IMR-90 (cell line): Measurements from ENCODE around the gene CHL1. TPM values are rescaled to one million over a fixed set of nuclear protein-coding genes. Genes with fewer than 3 reads are reported as not detected.

ENCODE experiments used
- ATAC-seq: fragments of 200-7000 bp; cut with Tn5 transposase; 2 replicates; pipeline ENCODE4 v1.9.1; 2020; ENCODE audit warnings: low read depth, mild to moderate bottlenecking, moderate library complexity
- BruUV-seq: library from RNA; stranded (reverse); fragments of 400-500 nt; replicated peaks from 2 replicates; lab custom pipeline; 2021; lab: Mats Ljungman, UMichigan
- CTCF ChIA-PET: fragments of 300-600 bp; formaldehyde crosslinking; extraction: SDS; loops from one replicate; lab custom pipeline; 2021; ENCODE audit warnings: antibody characterized with exemption; lab: Yijun Ruan, JAX
- POLR2A ChIA-PET: fragments of 300-600 bp; sonication (Branson Sonifier 250); formaldehyde crosslinking; loops from one replicate; lab custom pipeline; 2022; ENCODE audit warnings: antibody characterized with exemption; ENCODE audit not compliant: unreplicated experiment; lab: Charles Lee
- DNase-seq: peaks from one replicate; pipeline ENCODE4 v3.0.0; 2013
- H2AFZ ChIP-seq: replicated peaks from 2 replicates; pipeline ENCODE3; 2013; ENCODE audit warnings: low read length, mild to moderate bottlenecking; ENCODE audit not compliant: poor library complexity
- H2AK5ac ChIP-seq: 2 replicates; pipeline ENCODE4 v1.6.1; 2013; ENCODE audit warnings: low read depth, low read length, inconsistent platforms
- H2AK9ac ChIP-seq: replicated peaks from 2 replicates; pipeline ENCODE3; 2013; ENCODE audit warnings: mild to moderate bottlenecking, low read depth, low read length, moderate library complexity; ENCODE audit not compliant: poor library complexity
- H2BK120ac ChIP-seq: 2 replicates; pipeline ENCODE4 v1.6.1; 2013; ENCODE audit warnings: low read depth, low read length, inconsistent platforms
- H2BK15ac ChIP-seq: 3 replicates; pipeline ENCODE4 v1.6.1; 2013; ENCODE audit warnings: low read depth, low read length, inconsistent platforms
- H2BK20ac ChIP-seq: 2 replicates; pipeline ENCODE4 v1.6.1; 2013; ENCODE audit warnings: low read depth, mild to moderate bottlenecking, inconsistent platforms, low read length, moderate library complexity
- H2BK5ac ChIP-seq: 2 replicates; pipeline ENCODE4 v1.6.1; 2013; ENCODE audit warnings: mild to moderate bottlenecking, low read depth, low read length, inconsistent platforms; ENCODE audit not compliant: poor library complexity, severe bottlenecking
- H3K14ac ChIP-seq: replicated peaks from 2 replicates; pipeline ENCODE4 v1.6.1; 2013; ENCODE audit warnings: low read depth, low read length, inconsistent platforms
- H3K18ac ChIP-seq: 2 replicates; pipeline ENCODE4 v1.6.1; 2013; ENCODE audit warnings: low read depth, low read length, control low read depth
- H3K23ac ChIP-seq: 2 replicates; pipeline ENCODE4 v1.6.1; 2013; ENCODE audit warnings: low read depth, low read length, inconsistent platforms
- H3K27ac ChIP-seq: 2 replicates; pipeline ENCODE4 v1.5.1; 2013; ENCODE audit warnings: mild to moderate bottlenecking, control low read depth, low read length; ENCODE audit not compliant: insufficient read depth
- H3K27me3 ChIP-seq: 2 replicates; pipeline ENCODE4 v1.6.1; 2013; ENCODE audit warnings: low read length; ENCODE audit not compliant: control insufficient read depth, insufficient read depth
- H3K36me3 ChIP-seq: 2 replicates; pipeline ENCODE4 v1.6.1; 2013; ENCODE audit warnings: low read length, mixed read lengths; ENCODE audit not compliant: control insufficient read depth, insufficient read depth
- H3K4ac ChIP-seq: 2 replicates; pipeline ENCODE4 v1.6.1; 2013; ENCODE audit warnings: low read depth, low read length, inconsistent platforms
- H3K4me1 ChIP-seq: 2 replicates; pipeline ENCODE4 v1.6.1; 2013; ENCODE audit warnings: low read length, mixed read lengths; ENCODE audit not compliant: control insufficient read depth, insufficient read depth
- H3K4me2 ChIP-seq: 2 replicates; pipeline ENCODE4 v1.6.1; 2013; ENCODE audit warnings: low read depth, mild to moderate bottlenecking, control low read depth, low read length, moderate library complexity
- H3K4me3 ChIP-seq: 2 replicates; pipeline ENCODE4 v1.5.1; 2013; ENCODE audit warnings: low read depth, mild to moderate bottlenecking, control low read depth, low read length, moderate library complexity; ENCODE audit not compliant: insufficient read depth
- H3K56ac ChIP-seq: 2 replicates; pipeline ENCODE4 v1.6.1; 2013; ENCODE audit warnings: low read length, inconsistent platforms; ENCODE audit not compliant: insufficient read depth; ENCODE audit errors: extremely low read depth
- H3K79me1 ChIP-seq, 2 experiments: 2 replicates each; pipeline ENCODE4 v1.6.1; 2013; ENCODE audit warnings: low read length in 2 of 2, inconsistent platforms in 1 of 2, low read depth in 1 of 2
- H3K9ac ChIP-seq: 2 replicates; pipeline ENCODE4 v1.6.1; 2013; ENCODE audit warnings: low read depth, low read length, control low read depth
- H3K9me1 ChIP-seq: 2 replicates; pipeline ENCODE4 v1.6.1; 2013; ENCODE audit warnings: low read length, inconsistent platforms; ENCODE audit not compliant: insufficient read depth
- H3K9me3 ChIP-seq: 2 replicates; pipeline ENCODE4 v1.6.1; 2013; ENCODE audit warnings: low read length; ENCODE audit not compliant: control insufficient read depth, insufficient read depth
- H4K20me1 ChIP-seq: 2 replicates; pipeline ENCODE4 v1.6.1; 2013; ENCODE audit warnings: low read length, inconsistent platforms; ENCODE audit not compliant: insufficient read depth
- H4K5ac ChIP-seq: 2 replicates; pipeline ENCODE4 v1.6.1; 2013; ENCODE audit warnings: mild to moderate bottlenecking, low read depth, low read length, control low read depth
- H4K8ac ChIP-seq, 2 experiments: 2 replicates each; pipeline ENCODE4 v1.6.1; 2013; ENCODE audit warnings: low read depth in 2 of 2, low read length in 2 of 2, control low read depth in 1 of 2, inconsistent platforms in 1 of 2
- H4K91ac ChIP-seq: 2 replicates; pipeline ENCODE4 v1.6.1; 2013; ENCODE audit warnings: low read depth, low read length, inconsistent platforms; ENCODE audit not compliant: insufficient read depth
- BHLHE40 ChIP-seq: fragments of 150-350 bp; IDR thresholded peaks from 2 replicates; pipeline ENCODE4 v1.6.1; 2016; ENCODE audit warnings: mild to moderate bottlenecking, low read depth, low read length
- CEBPB ChIP-seq: IDR thresholded peaks from 2 replicates; pipeline ENCODE4 v1.6.1; 2012; ENCODE audit warnings: low read depth, low read length, improper control_type of control experiment
- CHD1 ChIP-seq: IDR thresholded peaks from 2 replicates; pipeline ENCODE4 v1.6.1; 2012; ENCODE audit warnings: low read depth, low read length, improper control_type of control experiment
- CTCF ChIP-seq: conservative IDR thresholded peaks from 2 replicates; pipeline ENCODE4 v1.5.1; 2012; ENCODE audit warnings: mild to moderate bottlenecking, low read depth, low read length, improper control_type of control experiment
- ELK1 ChIP-seq: fragments of 150-350 bp; IDR thresholded peaks from 2 replicates; pipeline ENCODE4 v1.6.1; 2016; ENCODE audit warnings: low read depth, mild to moderate bottlenecking, low read length, moderate library complexity, borderline replicate concordance
- FOS ChIP-seq: fragments of 150-350 bp; IDR thresholded peaks from 2 replicates; pipeline ENCODE4 v1.6.1; 2016; ENCODE audit warnings: low read depth, low read length
- MAFK ChIP-seq: IDR thresholded peaks from 2 replicates; pipeline ENCODE4 v1.6.1; 2012; ENCODE audit warnings: low read depth, low read length, improper control_type of control experiment
- MAZ ChIP-seq: IDR thresholded peaks from 2 replicates; pipeline ENCODE4 v1.6.1; 2012; ENCODE audit warnings: low read depth, mild to moderate bottlenecking, low read length, improper control_type of control experiment, moderate library complexity, borderline replicate concordance
- NFE2L2 ChIP-seq: fragments of 150-350 bp; IDR thresholded peaks from 2 replicates; pipeline ENCODE4 v1.6.1; 2016; ENCODE audit warnings: low read depth, mild to moderate bottlenecking, low read length
- POLR2A ChIP-seq: IDR thresholded peaks from 2 replicates; pipeline ENCODE4 v1.6.1; 2012; ENCODE audit warnings: mild to moderate bottlenecking, low read depth, low read length
- RAD21 ChIP-seq: IDR thresholded peaks from 2 replicates; pipeline ENCODE4 v1.6.1; 2012; ENCODE audit warnings: low read length, improper control_type of control experiment
- RCOR1 ChIP-seq: IDR thresholded peaks from 2 replicates; pipeline ENCODE4 v1.6.1; 2012; ENCODE audit warnings: mild to moderate bottlenecking, low read length, improper control_type of control experiment; ENCODE audit not compliant: insufficient replicate concordance
- SMC3 ChIP-seq: fragments of 150-350 bp; IDR thresholded peaks from 2 replicates; pipeline ENCODE4 v1.6.1; 2016; ENCODE audit warnings: low read depth, mild to moderate bottlenecking, antibody characterized with exemption, low read length, moderate library complexity
- WGBS, 2 experiments: methylation state at CpG; one replicate each; pipeline versions ENCODE4 v1.1.5 to v1.1.7; 2013; ENCODE audit warnings: missing lambda C conversion rate in 2 of 2; ENCODE audit not compliant: insufficient read length in 1 of 2; ENCODE audit errors: extremely low coverage in 2 of 2; 5-methylcytosine and 5-hydroxymethylcytosine counted together
- dilution Hi-C: fragments of 300-500 bp; cut with HindIII; formaldehyde crosslinking; loops from one replicate; pipeline ENCODE4 v1.14.3; 2018; ENCODE audit warnings: low sequenced_read_pairs; ENCODE audit not compliant: unreplicated experiment
- in situ Hi-C: fragments of 300-500 bp; cut with MboI; formaldehyde crosslinking; loops from 3 replicates; pipeline ENCODE4 v1.14.3; 2019; ENCODE audit warnings: low sequenced_read_pairs, inconsistent platforms, mixed read lengths
- intact Hi-C: fragments of 100-400 bp; cut with micrococcal nuclease; formaldehyde crosslinking; loops from 2 replicates; pipeline ENCODE4 v1.10.0; 2022
- polyA plus RNA-seq, 3 experiments: library from polyadenylated mRNA; depleted of rRNA; stranded (reverse); fragments of >200 nt; gene quantifications; 2 replicates each; pipeline ENCODE4 v1.2.3, GENCODE V29; 2012; ENCODE audit warnings: low replicate concordance in 1 of 3
- total RNA-seq: library from RNA; depleted of rRNA; stranded (reverse); fragments of >200 nt; gene quantifications from 2 replicates; pipeline ENCODE4 v1.2.3, GENCODE V29; 2012
- TF ChIP-seq, protein P1 (sequence below): fragments of 150-350 bp; IDR thresholded peaks from 2 replicates; pipeline ENCODE4 v1.6.1; 2017; ENCODE audit warnings: mild to moderate bottlenecking, antibody characterized with exemption, low read length, low read depth

Gene CHL1
- total and polyA plus RNA-seq, 2 of the 4 experiments (the other 2 are of a cell fraction), result 0.38 to 1.6 TPM

DNA sequence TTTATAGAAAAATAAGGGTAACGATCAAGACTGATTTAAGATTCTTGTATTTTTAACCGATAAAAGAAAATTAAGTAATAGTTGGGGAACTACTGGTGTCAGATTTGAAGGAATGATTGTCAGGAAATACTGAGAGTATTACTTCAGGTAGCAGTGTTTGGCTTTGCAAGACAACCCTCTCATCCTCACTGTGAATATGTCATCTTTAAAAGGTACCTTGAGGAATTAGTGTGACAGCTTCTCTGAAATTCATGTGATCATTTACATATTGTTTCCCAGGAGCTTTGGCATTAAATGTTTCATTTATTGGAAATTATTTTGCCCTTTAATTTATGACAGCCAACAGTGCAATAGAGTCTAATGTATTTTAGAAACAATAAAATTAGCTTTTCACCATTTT lies 3.3 kb downstream of the CHL1 start:
- CTCF ChIA-PET, result no interaction called here
- in situ Hi-C loops, result no loop called here

More for the DNA sequence above, 3.3 kb downstream of the CHL1 start:
- no peak overlapping the region for H4K8ac ChIP-seq
- no peaks in the 10 kb centered on the region for H4K20me1 ChIP-seq
- no peak overlapping the region for H3K56ac ChIP-seq
- H3K4ac ChIP-seq, result no peak overlapping the region
- POLR2A ChIA-PET, result no interaction called here
- dilution Hi-C loops, result no loop called here
- H4K5ac ChIP-seq, result no peak overlapping the region
- peaks cover 12% of the 10 kb centered on the region for H3K27me3 ChIP-seq
- no peak overlapping the region for H3K4me3 ChIP-seq
- no peak overlapping the region for H2AK9ac ChIP-seq
- H2AK5ac ChIP-seq, result no peak overlapping the region
- H4K91ac ChIP-seq, result no peak overlapping the region
- no peak overlapping the region for H2BK5ac ChIP-seq
- 100% methylated on average over 1 of the region's 2 CpGs; no CpG with 5 or more reads in 1 of the 2 experiments for WGBS, 2 experiments
- no peak overlapping the region for H3K9ac ChIP-seq
- H2AFZ ChIP-seq, result no peak overlapping the region
- H3K9me3 ChIP-seq, result no peaks in the 10 kb centered on the region
- H3K4me1 ChIP-seq, result no peaks in the 10 kb centered on the region
- ATAC-seq, result no peak
- no peaks in the 10 kb centered on the region for H3K36me3 ChIP-seq
- H3K23ac ChIP-seq, result no peak overlapping the region
- H3K18ac ChIP-seq, result no peak overlapping the region
- H3K14ac ChIP-seq, result no peak overlapping the region
- intact Hi-C loops, result no loop called here
- TF ChIP-seq SMC3, result no peak
- TF ChIP-seq MAFK, result no peak
- no peak for TF ChIP-seq FOS
- TF ChIP-seq NFE2L2, result no peak
- TF ChIP-seq CTCF, result no peak
- TF ChIP-seq, protein P1, sequence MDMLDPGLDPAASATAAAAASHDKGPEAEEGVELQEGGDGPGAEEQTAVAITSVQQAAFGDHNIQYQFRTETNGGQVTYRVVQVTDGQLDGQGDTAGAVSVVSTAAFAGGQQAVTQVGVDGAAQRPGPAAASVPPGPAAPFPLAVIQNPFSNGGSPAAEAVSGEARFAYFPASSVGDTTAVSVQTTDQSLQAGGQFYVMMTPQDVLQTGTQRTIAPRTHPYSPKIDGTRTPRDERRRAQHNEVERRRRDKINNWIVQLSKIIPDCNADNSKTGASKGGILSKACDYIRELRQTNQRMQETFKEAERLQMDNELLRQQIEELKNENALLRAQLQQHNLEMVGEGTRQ, result no peak
- TF ChIP-seq POLR2A, result no peak
- TF ChIP-seq RCOR1, result no peak
- TF ChIP-seq MAZ, result no peak
- no peak for TF ChIP-seq ELK1
- TF ChIP-seq CEBPB, result no peak
- no peak for TF ChIP-seq CHD1
- no peak for TF ChIP-seq RAD21
- no peak for TF ChIP-seq BHLHE40
- no peaks in the 10 kb centered on the region for H3K79me1 ChIP-seq
- H2BK120ac ChIP-seq, result no peak overlapping the region
- no peak overlapping the region for H2BK20ac ChIP-seq
- BruUV-seq, result no TSS peak
- no peaks in the 10 kb centered on the region; the same call in 1 of the 2 replicates for H3K9me1 ChIP-seq
- no peak overlapping the region for H3K27ac ChIP-seq
- H2BK15ac ChIP-seq, result no peak overlapping the region
- H3K4me2 ChIP-seq, result no peak overlapping the region
- DNase-seq, result no peak
